Smooth muscle cell (in vitro differentiated cells): ENCODE results near the gene HDGFL2. TPM values are rescaled to one million over a fixed set of nuclear protein-coding genes. Genes with fewer than 3 reads are reported as not detected.

Experiments
- DNase-seq: peaks from one replicate; lab custom pipeline; 2025; ENCODE audit not compliant: unreplicated experiment; lab: John Stamatoyannopoulos, UW
- H2AFZ ChIP-seq: fragments of 200-600 bp; sonication (generic); 2 replicates; pipeline ENCODE4 v1.6.0; 2016; ENCODE audit warnings: antibody characterized with exemption, low read depth, mild to moderate bottlenecking
- H3F3A ChIP-seq: fragments of 200-600 bp; sonication (generic); 2 replicates; pipeline ENCODE4 v1.6.0; 2017; ENCODE audit warnings: antibody characterized with exemption, low read depth
- H3K27ac ChIP-seq: fragments of 200-600 bp; sonication (generic); 2 replicates; pipeline ENCODE4 v1.5.1; 2016; ENCODE audit warnings: low read depth, mild to moderate bottlenecking
- H3K27me3 ChIP-seq: fragments of 200-600 bp; sonication (generic); 2 replicates; pipeline ENCODE4 v1.6.1; 2016; ENCODE audit warnings: low read depth, mild to moderate bottlenecking
- H3K36me3 ChIP-seq: fragments of 200-600 bp; sonication (generic); 2 replicates; pipeline ENCODE4 v1.5.1; 2016; ENCODE audit warnings: low read depth
- H3K4me1 ChIP-seq: fragments of 200-600 bp; sonication (generic); 2 replicates; pipeline ENCODE4 v1.5.1; 2016; ENCODE audit warnings: low read depth
- H3K4me2 ChIP-seq: fragments of 200-600 bp; sonication (generic); 2 replicates; pipeline ENCODE4 v1.6.0; 2016; ENCODE audit warnings: mild to moderate bottlenecking
- H3K4me3 ChIP-seq: fragments of 200-600 bp; sonication (generic); 2 replicates; pipeline ENCODE4 v1.5.1; 2016; ENCODE audit warnings: mild to moderate bottlenecking
- H3K79me2 ChIP-seq: fragments of 200-600 bp; sonication (generic); 2 replicates; pipeline ENCODE4 v1.6.0; 2016; ENCODE audit warnings: low read depth, mild to moderate bottlenecking
- H3K9ac ChIP-seq: fragments of 200-600 bp; sonication (generic); 2 replicates; pipeline ENCODE4 v1.6.0; 2016; ENCODE audit warnings: low read depth
- H3K9me3 ChIP-seq: fragments of 200-600 bp; sonication (generic); replicated peaks from 2 replicates; pipeline ENCODE4 v1.5.1; 2016; ENCODE audit warnings: low read depth
- H4K20me1 ChIP-seq: fragments of 200-600 bp; sonication (generic); 2 replicates; pipeline ENCODE4 v1.6.0; 2016; ENCODE audit warnings: low read depth
- CTCF ChIP-seq: fragments of 200-600 bp; sonication (generic); IDR thresholded peaks from 2 replicates; pipeline ENCODE4 v1.5.1; 2017; ENCODE audit warnings: borderline replicate concordance, mild to moderate bottlenecking, antibody characterized with exemption; ENCODE audit not compliant: insufficient read depth, poor library complexity, severe bottlenecking
- WGBS: methylation state at CpG from one replicate; pipeline ENCODE4 v1.1.7; 2016; ENCODE audit warnings: low lambda C conversion rate; 5-methylcytosine and 5-hydroxymethylcytosine counted together
- polyA plus RNA-seq: library from polyadenylated mRNA; unstranded; fragments of >200 nt; fragmentation: Nextera tagmentation; extraction: Ambion mirVana; gene quantifications from 2 replicates; pipeline ENCODE4 v1.2.1, GENCODE V29; 2016
- total RNA-seq: library from RNA; depleted of rRNA; stranded (reverse); fragments of >200 nt; gene quantifications from 2 replicates; pipeline ENCODE4 v1.2.3, GENCODE V29; 2014

The HDGFL2 gene
- total and polyA plus RNA-seq, 2 experiments from 2014 or later, result 27.9 to 94.1 TPM

GRCh38 chr19:4518345-4519171, 46.5 kb downstream of the HDGFL2 start, which contains the start of gene PLIN4:
Gene PLIN4, minus strand, starts transcription at chr19:4518486. Its CDS starts 214 bp downstream, at chr19:4518272.
- no peak within 1 kb of the TSS for H2AFZ ChIP-seq
- no peaks in the 10 kb centered on the region for H3K27me3 ChIP-seq
- TF ChIP-seq CTCF, result no peak
- no peaks in the 10 kb centered on the region for H3K79me2 ChIP-seq
- H3K4me2 ChIP-seq, result no peak within 1 kb of the TSS
- H3K4me3 ChIP-seq, result no peak within 1 kb of the TSS
- no peak within 1 kb of the TSS for H3K27ac ChIP-seq
- H3F3A ChIP-seq, result no peaks in the 10 kb centered on the region
- H3K36me3 ChIP-seq, result no peaks in the 10 kb centered on the region
- no peaks in the 10 kb centered on the region for H3K9me3 ChIP-seq
- H4K20me1 ChIP-seq, result no peaks in the 10 kb centered on the region
- H3K9ac ChIP-seq, result no peak within 1 kb of the TSS
- WGBS, result 90% methylated on average over 31 of the region's 34 CpGs
- DNase-seq, result no peak
- H3K4me1 ChIP-seq, result no peaks in the 10 kb centered on the region

GRCh38 chr19:4519172-4519496, 47.0 kb downstream of the HDGFL2 start:
- H3K36me3 ChIP-seq, result no peaks in the 10 kb centered on the region
- no peak overlapping the region for H3K9ac ChIP-seq
- H3K4me2 ChIP-seq, result no peak overlapping the region
- no peak for DNase-seq
- no peak overlapping the region for H3K27ac ChIP-seq
- H3F3A ChIP-seq, result no peaks in the 10 kb centered on the region
- no peak overlapping the region for H3K4me3 ChIP-seq
- H2AFZ ChIP-seq, result no peak overlapping the region
- no peaks in the 10 kb centered on the region for H3K4me1 ChIP-seq
- no peaks in the 10 kb centered on the region for H3K9me3 ChIP-seq
- no peaks in the 10 kb centered on the region for H4K20me1 ChIP-seq
- no peaks in the 10 kb centered on the region for H3K27me3 ChIP-seq
- 94% methylated on average over 6 of the region's 6 CpGs for WGBS
- TF ChIP-seq CTCF, result no peak
- H3K79me2 ChIP-seq, result no peaks in the 10 kb centered on the region

- H3K4me1 ChIP-seq, result no peaks in the 10 kb centered on the region
- H3K79me2 ChIP-seq, result no peaks in the 10 kb centered on the region
- H3F3A ChIP-seq, result no peaks in the 10 kb centered on the region
- H3K9ac ChIP-seq, result no peak overlapping the region
- no peaks in the 10 kb centered on the region for H3K27me3 ChIP-seq
- no peak overlapping the region for H3K4me2 ChIP-seq
- no peak for DNase-seq
- WGBS, result 74% methylated on average over 9 of the region's 9 CpGs
- no peak overlapping the region for H2AFZ ChIP-seq
- H3K9me3 ChIP-seq, result no peaks in the 10 kb centered on the region
- H4K20me1 ChIP-seq, result no peaks in the 10 kb centered on the region
- no peak overlapping the region for H3K4me3 ChIP-seq
- no peak for TF ChIP-seq CTCF
- H3K36me3 ChIP-seq, result no peaks in the 10 kb centered on the region
- H3K27ac ChIP-seq, result no peak overlapping the region
Measured at GRCh38 chr19:4519521-4520277, 47.6 kb downstream of the HDGFL2 start.
